Osteoblast (primary cell): ENCODE measurements around the gene CCDC27. TPM values are rescaled to one million over a fixed set of nuclear protein-coding genes. Genes with fewer than 3 reads are reported as not detected.

Experiments
- DNase-seq: peaks from one replicate; pipeline ENCODE4 v3.0.0; 2011; ENCODE audit warnings: low spot score, mixed read lengths; ENCODE audit not compliant: insufficient read length; ENCODE audit errors: missing footprints
- H2AFZ ChIP-seq: 2 replicates; pipeline ENCODE4 v1.6.0; 2011; ENCODE audit warnings: mild to moderate bottlenecking, low read length
- H3K27ac ChIP-seq: 2 replicates; pipeline ENCODE4 v1.5.1; 2011; ENCODE audit warnings: mild to moderate bottlenecking, low read depth, low read length, moderate library complexity
- H3K27me3 ChIP-seq: 2 replicates; pipeline ENCODE4 v1.6.0; 2012; ENCODE audit warnings: mild to moderate bottlenecking, control low read depth, inconsistent platforms, low read length, moderate library complexity; ENCODE audit not compliant: insufficient read depth
- H3K36me3 ChIP-seq: 2 replicates; pipeline ENCODE4 v1.5.1; 2011; ENCODE audit warnings: mild to moderate bottlenecking, low read length, control low read depth, moderate library complexity; ENCODE audit not compliant: insufficient read depth
- H3K4me1 ChIP-seq: 2 replicates; pipeline ENCODE4 v1.5.1; 2011; ENCODE audit warnings: mild to moderate bottlenecking, low read length, control low read depth, moderate library complexity; ENCODE audit not compliant: insufficient read depth
- H3K4me2 ChIP-seq: 2 replicates; pipeline ENCODE4 v1.6.0; 2011; ENCODE audit warnings: mild to moderate bottlenecking, low read length; ENCODE audit not compliant: insufficient read depth
- H3K4me3 ChIP-seq: fragments of 200-600 bp; sonication (generic); 3 replicates; pipeline ENCODE4 v1.5.1; 2012; ENCODE audit warnings: mild to moderate bottlenecking, low read length, inconsistent platforms; ENCODE audit not compliant: insufficient read depth
- H3K79me2 ChIP-seq: 2 replicates; pipeline ENCODE4 v1.6.0; 2012; ENCODE audit warnings: mild to moderate bottlenecking, low read length, control low read depth, inconsistent platforms; ENCODE audit not compliant: insufficient read depth
- H3K9me3 ChIP-seq: 2 replicates; pipeline ENCODE4 v1.5.1; 2011; ENCODE audit warnings: low read depth, low read length, control low read depth
- H4K20me1 ChIP-seq: 2 replicates; pipeline ENCODE4 v1.6.0; 2012; ENCODE audit warnings: mild to moderate bottlenecking, low read length, control low read depth; ENCODE audit not compliant: insufficient read depth
- total RNA-seq: library from RNA; depleted of rRNA; stranded (reverse); fragments of >200 nt; gene quantifications from 2 replicates; pipeline ENCODE4 v1.2.3, GENCODE V29; 2012
- TF ChIP-seq, protein P1 (sequence below): IDR thresholded peaks from 2 replicates; pipeline ENCODE4 v1.5.1; 2011; ENCODE audit warnings: mild to moderate bottlenecking, low read depth, low read length, moderate library complexity; ENCODE audit errors: extremely low read depth

Gene CCDC27
- total RNA-seq, 1 donor: not detected

DNA sequence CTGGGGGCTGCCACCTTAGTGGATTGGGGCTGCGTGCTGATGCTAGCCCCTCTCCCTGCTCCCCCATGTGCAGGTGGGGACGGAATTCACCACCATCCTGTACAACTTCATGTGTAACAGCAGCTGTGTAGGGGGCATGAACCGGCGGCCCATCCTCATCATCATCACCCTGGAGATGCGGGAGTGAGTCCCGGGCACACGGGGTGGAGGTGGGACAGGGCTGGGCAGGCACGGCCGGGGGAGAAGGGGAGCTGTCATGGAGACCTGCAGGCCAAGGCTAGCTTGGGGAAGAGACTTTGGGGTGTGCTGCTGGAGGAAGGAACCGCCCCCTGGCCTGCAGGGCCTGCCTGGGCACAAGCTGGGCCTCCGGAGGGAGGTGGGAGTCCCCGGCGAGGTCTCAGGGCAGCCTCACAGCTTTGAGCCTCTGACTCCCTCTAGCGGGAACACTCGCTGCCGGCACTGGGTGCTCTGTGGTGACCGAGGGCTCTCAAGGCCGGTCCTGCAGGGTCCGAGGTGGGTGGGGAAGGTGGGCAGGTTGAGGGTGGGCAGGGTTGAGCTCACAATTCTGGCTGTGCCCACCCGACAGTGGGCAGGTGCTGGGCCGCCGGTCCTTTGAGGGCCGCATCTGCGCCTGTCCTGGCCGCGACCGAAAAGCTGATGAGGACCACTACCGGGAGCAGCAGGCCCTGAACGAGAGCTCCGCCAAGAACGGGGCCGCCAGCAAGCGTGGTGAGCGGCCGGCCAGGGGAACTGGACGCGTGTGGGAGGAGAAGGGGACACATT, 25.0 kb upstream of the CCDC27 start:
- Histone ChIP-seq H3K4me2 (no peak overlapping the region), H3K4me3 (no peak overlapping the region), H3K27me3 (peaks cover 11% of the 10 kb centered on the region), H3K4me1 (no peaks in the 10 kb centered on the region), H3K36me3 (no peaks in the 10 kb centered on the region), H3K27ac (no peak overlapping the region), H2AFZ (no peak overlapping the region), H4K20me1 (no peaks in the 10 kb centered on the region), H3K9me3 (no peaks in the 10 kb centered on the region), H3K79me2 (no peaks in the 10 kb centered on the region)
- peak; percentile 98 for DNase-seq
- TF ChIP-seq, protein P1, sequence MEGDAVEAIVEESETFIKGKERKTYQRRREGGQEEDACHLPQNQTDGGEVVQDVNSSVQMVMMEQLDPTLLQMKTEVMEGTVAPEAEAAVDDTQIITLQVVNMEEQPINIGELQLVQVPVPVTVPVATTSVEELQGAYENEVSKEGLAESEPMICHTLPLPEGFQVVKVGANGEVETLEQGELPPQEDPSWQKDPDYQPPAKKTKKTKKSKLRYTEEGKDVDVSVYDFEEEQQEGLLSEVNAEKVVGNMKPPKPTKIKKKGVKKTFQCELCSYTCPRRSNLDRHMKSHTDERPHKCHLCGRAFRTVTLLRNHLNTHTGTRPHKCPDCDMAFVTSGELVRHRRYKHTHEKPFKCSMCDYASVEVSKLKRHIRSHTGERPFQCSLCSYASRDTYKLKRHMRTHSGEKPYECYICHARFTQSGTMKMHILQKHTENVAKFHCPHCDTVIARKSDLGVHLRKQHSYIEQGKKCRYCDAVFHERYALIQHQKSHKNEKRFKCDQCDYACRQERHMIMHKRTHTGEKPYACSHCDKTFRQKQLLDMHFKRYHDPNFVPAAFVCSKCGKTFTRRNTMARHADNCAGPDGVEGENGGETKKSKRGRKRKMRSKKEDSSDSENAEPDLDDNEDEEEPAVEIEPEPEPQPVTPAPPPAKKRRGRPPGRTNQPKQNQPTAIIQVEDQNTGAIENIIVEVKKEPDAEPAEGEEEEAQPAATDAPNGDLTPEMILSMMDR: peak; percentile 46

- Histone ChIP-seq H3K4me3 (no peak overlapping the region), H3K79me2 (no peaks in the 10 kb centered on the region), H4K20me1 (no peaks in the 10 kb centered on the region), H3K9me3 (no peaks in the 10 kb centered on the region), H3K27me3 (peaks cover 17% of the 10 kb centered on the region), H3K27ac (no peak overlapping the region), H3K4me2 (no peak overlapping the region), H2AFZ (no peak overlapping the region), H3K36me3 (no peaks in the 10 kb centered on the region), H3K4me1 (no peaks in the 10 kb centered on the region)
- TF ChIP-seq, protein P1: no peak
- peak; percentile 75 for DNase-seq
These were observed 24.1 kb upstream of the CCDC27 start for GRCh38 chr1:3727825-3728776.

- Histone ChIP-seq H3K27ac (no peak overlapping the region), H3K79me2 (no peaks in the 10 kb centered on the region), H4K20me1 (no peaks in the 10 kb centered on the region), H3K27me3 (peaks cover 21% of the 10 kb centered on the region), H3K4me3 (no peak overlapping the region), H3K36me3 (no peaks in the 10 kb centered on the region), H3K9me3 (no peaks in the 10 kb centered on the region), H3K4me2 (no peak overlapping the region), H3K4me1 (no peaks in the 10 kb centered on the region), H2AFZ (no peak overlapping the region)
- peak; percentile 85 for DNase-seq
- TF ChIP-seq, protein P1: no peak
These were observed 22.4 kb upstream of the CCDC27 start for GRCh38 chr1:3729594-3730542.
